ENCODE data around the gene MT1E.
A peak's percentile ranks its signal among the peaks of the same experiment; 100 is the strongest.

MT1E gene

DNA sequence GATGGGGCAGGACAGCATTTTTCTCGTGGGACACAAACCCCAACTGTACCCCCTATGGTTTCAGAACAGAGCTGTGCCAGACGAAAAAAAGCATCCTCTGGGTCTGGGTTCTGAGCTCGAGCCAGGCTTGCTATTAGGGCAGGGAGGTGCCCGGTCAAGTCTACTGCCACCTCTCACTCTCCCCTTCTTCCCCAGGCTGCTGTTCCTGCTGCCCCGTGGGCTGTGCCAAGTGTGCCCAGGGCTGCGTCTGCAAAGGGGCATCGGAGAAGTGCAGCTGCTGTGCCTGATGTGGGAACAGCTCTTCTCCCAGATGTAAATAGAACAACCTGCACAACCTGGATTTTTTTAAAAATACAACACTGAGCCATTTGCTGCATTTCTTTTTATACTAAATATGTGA is 1.1 kb downstream of the MT1E start:
- H3K4me3 Mint-ChIP-seq, result peak overlapping the region; percentile 99
- H3K36me3 Mint-ChIP-seq (ENCODE audit: low read depth), result no peaks in the 10 kb centered on the region
- H3K4me1 Mint-ChIP-seq (ENCODE audit: low read depth), result peaks cover 29% of the 10 kb centered on the region
- peak overlapping the region; percentile 96 for H3K27ac Mint-ChIP-seq
- DNase-seq (ENCODE audit: low spot score), result no peak
- no peaks in the 10 kb centered on the region for H3K9me3 Mint-ChIP-seq
- peaks cover 19% of the 10 kb centered on the region for H3K27me3 Mint-ChIP-seq (ENCODE audit: low read depth)

DNA sequence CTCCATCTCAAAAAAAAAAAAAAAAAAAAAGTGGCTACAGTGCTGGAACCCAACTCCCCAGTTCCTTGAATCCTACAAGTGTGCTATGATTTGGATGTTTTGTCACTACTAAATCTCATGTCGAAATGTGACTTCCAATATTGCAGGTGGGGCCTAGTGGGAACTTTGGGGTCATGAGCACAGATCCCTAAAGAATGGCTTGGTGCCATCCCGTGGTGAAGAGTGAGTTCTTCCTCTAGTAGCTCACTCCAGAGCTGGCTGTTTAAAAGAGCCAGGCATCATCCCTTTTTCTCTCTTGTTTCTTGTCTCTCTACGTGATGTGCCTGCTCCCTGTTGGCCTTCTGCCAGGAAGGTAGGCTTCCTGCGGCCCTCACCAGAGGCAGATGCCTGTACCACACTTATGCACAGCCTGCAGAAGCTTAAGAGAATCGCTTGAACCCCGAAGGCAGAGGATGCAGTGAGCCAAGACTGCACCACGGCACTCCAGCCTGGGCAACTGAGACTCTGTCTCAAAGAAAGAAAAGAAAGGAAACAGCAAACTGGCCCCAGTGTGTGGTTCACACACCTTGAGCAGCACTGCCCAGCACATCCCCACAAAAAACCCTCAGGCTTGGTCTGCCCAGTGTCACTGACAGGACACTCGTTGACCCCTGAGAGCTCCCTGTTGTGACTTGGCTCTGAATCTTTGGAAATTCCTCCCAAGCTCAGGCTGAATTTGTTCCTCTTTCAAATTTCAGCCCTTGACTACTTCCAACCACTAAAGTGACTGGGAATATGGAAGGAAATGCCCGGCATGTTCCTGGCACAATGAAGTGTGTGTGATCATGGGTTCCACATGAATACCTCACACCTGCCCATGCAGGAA is 3.1 kb downstream of the MT1E start:
- H3K4me1 Mint-ChIP-seq (ENCODE audit: low read depth), result peaks cover 33% of the 10 kb centered on the region
- no peak for DNase-seq (ENCODE audit: low spot score)
- peak overlapping the region; percentile 19 for H3K4me3 Mint-ChIP-seq

DNA sequence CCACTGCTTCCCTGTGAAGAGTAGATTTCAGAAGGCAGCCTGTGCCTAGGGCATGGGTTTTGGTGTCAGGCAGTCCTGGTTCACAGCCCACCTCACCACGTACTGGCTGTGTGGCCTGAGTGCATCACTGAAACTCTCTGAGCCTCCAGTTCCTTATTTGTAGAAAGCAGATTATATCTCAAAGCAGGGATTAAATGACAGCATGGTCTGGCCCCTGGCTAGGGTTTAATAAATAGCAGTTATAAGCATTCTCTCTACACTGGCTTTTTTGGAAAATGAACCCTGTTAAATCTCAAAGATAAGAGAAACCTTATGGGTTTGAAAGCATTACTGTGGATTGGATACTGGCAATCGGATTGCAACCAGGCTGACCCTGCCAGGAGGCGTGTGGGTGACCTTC is 4.0 kb downstream of the MT1E start:
- no peaks in the 10 kb centered on the region for H3K36me3 Mint-ChIP-seq (ENCODE audit: low read depth)
- no peak overlapping the region for H3K27ac Mint-ChIP-seq
- H3K27me3 Mint-ChIP-seq (ENCODE audit: low read depth), result peaks cover 43% of the 10 kb centered on the region
- no peak for DNase-seq (ENCODE audit: low spot score)
- H3K9me3 Mint-ChIP-seq, result no peaks in the 10 kb centered on the region
- H3K4me3 Mint-ChIP-seq, result no peak overlapping the region
- peaks cover 31% of the 10 kb centered on the region for H3K4me1 Mint-ChIP-seq (ENCODE audit: low read depth)

More for the DNA sequence above, 3.1 kb downstream of the MT1E start:
- H3K9me3 Mint-ChIP-seq, result no peaks in the 10 kb centered on the region
- H3K36me3 Mint-ChIP-seq (ENCODE audit: low read depth), result no peaks in the 10 kb centered on the region
- no peak overlapping the region for H3K27ac Mint-ChIP-seq
- peaks cover 35% of the 10 kb centered on the region for H3K27me3 Mint-ChIP-seq (ENCODE audit: low read depth)

DNA sequence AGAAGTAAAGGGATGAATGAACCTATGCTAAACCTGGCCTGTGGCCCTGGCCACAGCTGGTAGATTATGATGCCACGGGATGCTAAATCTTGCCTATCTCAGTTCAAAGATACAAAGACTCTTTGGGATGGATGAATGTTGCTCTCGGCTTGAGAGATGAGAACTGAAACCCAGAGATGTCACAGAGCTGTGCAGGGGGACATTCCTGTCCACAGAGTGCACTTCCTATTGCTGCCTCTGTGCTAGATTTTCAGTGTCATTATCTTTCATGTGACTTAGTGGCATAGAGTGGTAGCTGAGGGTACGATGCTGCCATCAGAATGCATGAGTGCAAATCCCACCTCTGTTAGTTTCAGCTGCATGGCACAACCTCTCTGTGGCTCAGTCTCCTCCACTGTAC is 4.6 kb downstream of the MT1E start:
- no peak overlapping the region for H3K4me3 Mint-ChIP-seq
- H3K27me3 Mint-ChIP-seq (ENCODE audit: low read depth), result peaks cover 49% of the 10 kb centered on the region
- no peak for DNase-seq (ENCODE audit: low spot score)
- H3K36me3 Mint-ChIP-seq (ENCODE audit: low read depth), result peaks cover 4% of the 10 kb centered on the region
- no peak overlapping the region for H3K27ac Mint-ChIP-seq
- H3K4me1 Mint-ChIP-seq (ENCODE audit: low read depth), result peaks cover 31% of the 10 kb centered on the region
- no peaks in the 10 kb centered on the region for H3K9me3 Mint-ChIP-seq

DNA sequence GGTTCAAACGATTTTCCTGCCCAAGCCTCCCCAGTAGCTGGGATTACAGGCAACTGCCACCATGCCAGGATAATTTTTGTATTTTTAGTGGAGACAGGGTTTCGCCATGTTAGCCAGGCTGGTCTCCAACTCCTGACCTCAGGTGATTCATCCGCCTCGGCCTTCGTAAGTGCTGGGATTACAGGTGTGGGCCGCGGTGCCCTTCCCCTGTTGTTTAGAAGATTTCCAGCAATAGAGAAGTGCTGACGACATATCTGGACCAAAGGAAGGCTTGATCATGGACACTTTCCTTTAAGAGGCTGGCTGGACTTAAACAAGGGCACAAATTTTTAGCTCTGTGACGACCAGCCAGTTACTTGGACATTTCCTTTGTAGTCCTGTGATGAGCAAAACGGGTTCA is 5.6 kb downstream of the MT1E start:
- H3K36me3 Mint-ChIP-seq (ENCODE audit: low read depth), result peaks cover 4% of the 10 kb centered on the region
- peaks cover 31% of the 10 kb centered on the region for H3K4me1 Mint-ChIP-seq (ENCODE audit: low read depth)
- no peaks in the 10 kb centered on the region for H3K9me3 Mint-ChIP-seq
- H3K27ac Mint-ChIP-seq, result no peak overlapping the region
- peaks cover 57% of the 10 kb centered on the region for H3K27me3 Mint-ChIP-seq (ENCODE audit: low read depth)
- no peak for DNase-seq (ENCODE audit: low spot score)
- H3K4me3 Mint-ChIP-seq, result no peak overlapping the region

DNA sequence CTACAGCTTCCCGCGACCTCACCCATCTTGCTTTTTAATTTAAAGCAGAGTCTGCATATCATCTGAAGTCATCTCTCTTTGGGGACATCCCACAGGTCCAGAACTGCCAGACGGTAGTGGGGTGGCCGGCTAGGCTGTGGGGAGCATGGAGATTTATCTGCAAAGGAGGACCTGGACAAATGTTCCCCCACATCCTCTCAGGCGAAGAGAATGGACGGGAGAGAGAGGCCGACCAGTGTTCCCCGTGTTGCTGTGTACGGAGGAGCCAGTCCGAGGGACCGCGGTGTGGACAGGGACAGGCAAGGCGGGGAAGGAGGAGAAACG is 6.2 kb downstream of the MT1E start:
- Mint-ChIP-seq H3K27me3 (ENCODE audit: low read depth) (peaks cover 62% of the 10 kb centered on the region), H3K27ac (no peak overlapping the region), H3K36me3 (ENCODE audit: low read depth) (peaks cover 4% of the 10 kb centered on the region)

DNA sequence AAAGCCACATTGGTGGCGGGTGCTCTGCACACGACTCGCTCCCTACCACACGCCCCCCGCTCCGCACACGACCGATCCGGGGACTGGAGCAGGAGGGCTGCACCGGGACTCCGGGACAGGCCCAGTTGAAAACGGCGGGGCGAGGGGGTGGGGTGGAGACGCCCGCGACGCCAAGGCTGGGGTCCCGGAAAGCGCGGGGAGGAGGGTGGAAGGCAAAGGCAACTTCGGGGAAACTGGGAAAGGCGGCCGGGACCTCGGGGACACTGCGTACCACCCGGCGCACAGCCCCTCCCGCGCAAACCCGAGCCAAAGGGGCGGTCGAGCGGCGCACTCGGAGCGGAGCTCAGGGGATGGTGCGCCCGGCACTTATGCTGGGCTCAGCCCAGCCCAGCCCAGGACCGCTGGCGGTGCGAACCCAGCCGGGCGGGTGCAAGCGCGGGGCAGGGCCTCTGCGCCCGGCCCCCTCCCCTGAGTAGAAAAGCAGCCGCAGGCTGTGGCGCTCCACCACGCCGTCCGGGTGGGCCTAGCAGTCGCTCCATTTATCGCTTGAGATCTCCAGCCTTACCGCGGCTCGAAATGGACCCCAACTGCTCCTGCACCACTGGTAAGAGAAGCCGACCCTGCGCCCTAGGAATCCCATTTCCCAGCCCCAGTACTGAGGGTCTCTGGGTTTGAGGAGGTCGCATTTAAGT is 6.7 kb downstream of the MT1E start, which contains the start of gene MT1M:
TSS of gene MT1M (plus strand) at position 504 of the 692 bp plus-strand sequence. CDS start at position 577, 73 bp downstream.
- peaks cover 24% of the 10 kb centered on the region for H3K4me1 Mint-ChIP-seq (ENCODE audit: low read depth)
- peak within 1 kb of the TSS; percentile 66 for H3K4me3 Mint-ChIP-seq
- peaks cover 68% of the 10 kb centered on the region for H3K27me3 Mint-ChIP-seq (ENCODE audit: low read depth)
- no peak within 1 kb of the TSS for H3K27ac Mint-ChIP-seq
- DNase-seq (ENCODE audit: low spot score), result no peak
- H3K9me3 Mint-ChIP-seq, result no peaks in the 10 kb centered on the region
- peaks cover 4% of the 10 kb centered on the region for H3K36me3 Mint-ChIP-seq (ENCODE audit: low read depth)

More for the DNA sequence above, 6.2 kb downstream of the MT1E start:
- Mint-ChIP-seq H3K9me3 (no peaks in the 10 kb centered on the region), H3K4me3 (peak overlapping the region; percentile 66), H3K4me1 (ENCODE audit: low read depth) (peaks cover 28% of the 10 kb centered on the region)
- no peak for DNase-seq (ENCODE audit: low spot score)

DNA sequence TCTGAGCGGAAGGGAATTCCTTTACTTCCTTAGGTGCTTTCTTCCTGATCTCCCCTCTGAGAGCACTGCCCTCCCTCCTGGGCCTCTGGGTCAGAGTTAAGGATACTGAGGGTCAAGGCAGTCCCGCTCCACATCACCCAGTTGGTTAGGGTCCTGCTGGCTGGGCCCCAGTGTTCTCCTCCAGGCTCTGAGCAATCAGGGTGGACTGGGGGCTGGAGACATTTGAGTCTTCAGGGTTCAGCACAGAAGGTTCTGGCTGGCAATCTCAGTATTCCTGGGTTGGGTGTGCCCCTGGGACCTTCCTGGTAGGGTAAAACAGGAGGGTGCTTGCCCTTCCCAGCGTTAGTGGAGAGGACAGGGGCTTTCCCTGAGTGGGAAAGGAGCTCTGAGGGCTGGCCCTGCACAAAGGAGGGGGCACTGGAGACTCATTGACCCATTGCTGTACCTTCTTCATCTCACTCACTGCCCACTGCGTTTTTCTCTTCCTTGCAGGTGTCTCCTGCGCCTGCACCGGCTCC is 7.3 kb downstream of the MT1E start:
- peaks cover 29% of the 10 kb centered on the region for H3K4me1 Mint-ChIP-seq (ENCODE audit: low read depth)
- no peak for DNase-seq (ENCODE audit: low spot score)
- peaks cover 74% of the 10 kb centered on the region for H3K27me3 Mint-ChIP-seq (ENCODE audit: low read depth)
- H3K36me3 Mint-ChIP-seq (ENCODE audit: low read depth), result peaks cover 4% of the 10 kb centered on the region
- H3K27ac Mint-ChIP-seq, result no peak overlapping the region
- no peaks in the 10 kb centered on the region for H3K9me3 Mint-ChIP-seq
- peak overlapping the region; percentile 54 for H3K4me3 Mint-ChIP-seq

DNA sequence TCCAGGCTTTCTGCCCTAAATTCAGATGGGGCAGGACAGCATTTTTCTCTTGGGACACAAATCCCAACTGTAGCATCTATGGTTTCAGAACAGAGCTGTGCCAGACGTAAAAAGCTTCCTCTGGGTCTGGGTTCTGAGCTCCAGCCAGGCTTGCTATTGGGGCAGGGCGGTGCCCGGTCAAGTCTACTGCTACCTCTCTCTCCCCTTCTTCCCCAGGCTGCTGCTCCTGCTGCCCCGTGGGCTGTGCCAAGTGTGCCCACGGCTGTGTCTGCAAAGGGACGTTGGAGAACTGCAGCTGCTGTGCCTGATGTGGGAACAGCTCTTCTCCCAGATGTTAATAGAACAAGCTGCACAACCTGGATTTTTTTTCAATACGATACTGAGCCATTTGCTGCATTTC is 8.0 kb downstream of the MT1E start:
- Mint-ChIP-seq H3K27ac (no peak overlapping the region), H3K9me3 (no peaks in the 10 kb centered on the region), H3K4me3 (no peak overlapping the region), H3K36me3 (ENCODE audit: low read depth) (peaks cover 4% of the 10 kb centered on the region), H3K4me1 (ENCODE audit: low read depth) (peaks cover 31% of the 10 kb centered on the region), H3K27me3 (ENCODE audit: low read depth) (peaks cover 77% of the 10 kb centered on the region)
- no peak for DNase-seq (ENCODE audit: low spot score)

DNA sequence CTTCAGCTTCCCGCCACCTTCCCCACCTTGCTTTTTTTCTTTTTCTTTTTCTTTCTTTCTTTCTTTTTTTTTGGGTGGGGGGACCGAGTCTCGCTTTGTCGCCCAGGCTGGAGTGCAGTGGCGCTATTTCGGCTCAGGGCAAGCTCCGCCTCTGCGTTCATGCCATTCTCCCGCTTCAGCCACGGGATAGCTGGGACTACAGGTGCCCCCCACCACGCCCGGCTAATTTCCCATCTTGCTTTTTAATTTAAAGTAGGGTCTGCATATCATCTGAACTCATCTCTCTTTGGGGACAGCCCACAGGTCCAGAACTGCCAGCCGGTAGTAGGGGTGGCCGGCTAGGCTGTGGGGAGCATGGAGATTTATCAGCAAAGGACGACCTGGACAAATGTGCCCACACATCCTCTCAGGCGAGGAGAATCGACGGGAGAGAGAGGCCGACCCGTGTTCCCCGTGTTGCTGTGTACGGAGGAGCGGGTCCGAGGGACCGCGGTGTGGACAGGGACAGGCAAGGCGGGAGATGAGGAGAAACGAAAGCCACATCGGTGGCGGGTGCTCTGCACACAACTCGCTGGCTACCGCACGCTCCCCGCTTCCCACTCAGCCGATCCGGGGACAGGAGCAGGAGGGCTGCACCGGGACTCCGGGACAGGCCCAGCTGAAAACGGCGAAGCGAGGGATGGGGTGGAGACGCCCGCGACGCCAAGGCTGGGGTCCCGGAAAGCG is 9.3 kb downstream of the MT1E start:
- Mint-ChIP-seq H3K9me3 (no peaks in the 10 kb centered on the region), H3K4me1 (ENCODE audit: low read depth) (peaks cover 31% of the 10 kb centered on the region), H3K4me3 (peak overlapping the region; percentile 73), H3K27me3 (ENCODE audit: low read depth) (peaks cover 89% of the 10 kb centered on the region), H3K36me3 (ENCODE audit: low read depth) (peaks cover 4% of the 10 kb centered on the region), H3K27ac (peak overlapping the region; percentile 5)
- no peak for DNase-seq (ENCODE audit: low spot score)

DNA sequence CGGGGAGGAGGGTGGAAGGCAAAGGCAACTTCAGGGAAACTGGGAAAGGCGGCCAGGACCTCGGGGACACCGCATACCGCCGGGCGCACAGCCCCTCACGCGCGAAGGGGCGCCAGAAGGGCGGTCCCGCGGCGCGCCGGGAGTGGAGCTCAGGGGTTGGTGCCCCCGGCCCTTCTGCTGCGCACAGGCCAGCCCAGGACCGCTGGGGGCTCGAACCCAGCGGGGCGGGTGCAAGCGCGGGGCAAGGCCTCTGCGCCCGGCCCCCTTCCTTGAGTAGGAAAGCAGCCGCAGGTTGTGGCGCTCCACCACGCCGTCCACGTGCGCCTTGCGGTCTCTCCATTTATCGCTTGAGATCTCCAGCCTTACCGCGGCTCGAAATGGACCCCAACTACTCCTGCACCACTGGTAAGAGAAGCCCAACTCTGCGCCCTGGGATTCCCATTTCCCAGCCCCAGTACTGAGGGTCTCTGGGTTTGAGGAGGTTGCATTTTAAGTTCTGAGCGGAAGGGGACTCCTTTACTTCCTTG is 9.9 kb downstream of the MT1E start:
- peaks cover 89% of the 10 kb centered on the region for H3K27me3 Mint-ChIP-seq (ENCODE audit: low read depth)
- peaks cover 4% of the 10 kb centered on the region for H3K36me3 Mint-ChIP-seq (ENCODE audit: low read depth)
- H3K4me1 Mint-ChIP-seq (ENCODE audit: low read depth), result peaks cover 27% of the 10 kb centered on the region
- H3K4me3 Mint-ChIP-seq, result peak overlapping the region; percentile 45
- no peaks in the 10 kb centered on the region for H3K9me3 Mint-ChIP-seq
- DNase-seq (ENCODE audit: low spot score), result no peak
- no peak overlapping the region for H3K27ac Mint-ChIP-seq

DNA sequence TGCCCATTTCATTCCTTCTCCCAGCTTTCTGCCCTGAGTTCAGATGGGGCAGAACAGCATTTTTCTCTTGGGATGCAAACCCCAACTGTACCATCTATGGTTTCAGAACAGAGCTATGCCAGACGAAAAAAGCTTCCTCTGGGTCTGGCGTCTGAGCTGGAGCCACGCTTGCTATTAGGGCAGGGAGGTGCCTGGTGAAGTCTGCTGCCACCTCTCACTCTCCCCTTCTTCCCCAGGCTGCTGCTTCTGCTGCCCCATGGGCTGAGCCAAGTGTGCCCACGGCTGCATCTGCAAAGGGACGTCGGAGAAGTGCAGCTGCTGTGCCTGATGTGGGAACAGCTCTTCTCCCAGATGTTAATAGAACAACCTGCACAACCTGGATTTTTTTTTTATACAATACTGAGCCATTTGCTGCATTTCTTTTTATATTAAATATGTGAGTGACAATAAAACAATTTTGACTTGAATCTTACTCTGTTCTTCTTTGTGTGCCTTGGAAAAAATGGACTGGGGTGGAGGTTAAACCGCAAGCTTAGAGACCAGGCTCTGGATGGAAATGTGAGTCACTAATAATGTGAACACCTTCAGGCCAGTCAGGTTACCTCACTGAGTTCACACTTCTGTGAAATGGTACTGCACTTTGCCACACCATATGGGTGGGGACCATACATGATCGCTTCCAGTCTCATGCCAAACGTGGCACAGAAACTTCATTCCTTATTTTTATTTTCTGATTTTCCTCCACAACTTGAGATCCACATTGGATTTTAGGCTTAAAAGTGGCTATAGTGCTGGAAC is 11.2 kb downstream of the MT1E start:
- DNase-seq (ENCODE audit: low spot score), result no peak
- H3K27ac Mint-ChIP-seq, result no peak overlapping the region
- H3K9me3 Mint-ChIP-seq, result no peaks in the 10 kb centered on the region
- peaks cover 81% of the 10 kb centered on the region for H3K27me3 Mint-ChIP-seq (ENCODE audit: low read depth)
- H3K36me3 Mint-ChIP-seq (ENCODE audit: low read depth), result peaks cover 4% of the 10 kb centered on the region
- peaks cover 25% of the 10 kb centered on the region for H3K4me1 Mint-ChIP-seq (ENCODE audit: low read depth)
- no peak overlapping the region for H3K4me3 Mint-ChIP-seq

Data from T-helper 2 cell treated with Interferon-gamma antibody and Interleukin-4, amounts not matched to agents 5 μg/mL and 100 μg/mL, for 36 hours (primary cell).